ENCODE measurements around the gene PRKAR2B.

DNA sequence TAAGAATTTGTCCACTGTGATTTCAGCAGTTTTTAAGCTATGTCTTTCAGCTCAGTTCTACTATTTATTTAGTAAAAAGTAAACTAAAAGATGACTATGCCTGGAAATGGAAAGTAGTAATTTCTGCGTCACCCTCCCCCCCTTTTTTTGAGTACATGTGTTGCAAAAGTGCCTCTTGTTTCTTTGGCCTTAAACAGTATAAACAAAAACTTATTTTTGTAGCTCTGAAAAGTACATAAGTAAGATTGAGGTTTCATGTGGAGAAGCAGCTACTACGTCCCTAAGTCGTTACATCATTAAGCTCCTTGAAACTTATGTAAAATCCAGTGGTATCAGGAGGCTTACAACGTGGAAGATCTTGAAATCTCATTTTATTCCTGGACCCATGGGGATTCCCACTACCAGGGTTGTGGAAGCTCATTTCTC lies 78.0 kb downstream of the PRKAR2B start:
- TF ChIP-seq, protein P1, sequence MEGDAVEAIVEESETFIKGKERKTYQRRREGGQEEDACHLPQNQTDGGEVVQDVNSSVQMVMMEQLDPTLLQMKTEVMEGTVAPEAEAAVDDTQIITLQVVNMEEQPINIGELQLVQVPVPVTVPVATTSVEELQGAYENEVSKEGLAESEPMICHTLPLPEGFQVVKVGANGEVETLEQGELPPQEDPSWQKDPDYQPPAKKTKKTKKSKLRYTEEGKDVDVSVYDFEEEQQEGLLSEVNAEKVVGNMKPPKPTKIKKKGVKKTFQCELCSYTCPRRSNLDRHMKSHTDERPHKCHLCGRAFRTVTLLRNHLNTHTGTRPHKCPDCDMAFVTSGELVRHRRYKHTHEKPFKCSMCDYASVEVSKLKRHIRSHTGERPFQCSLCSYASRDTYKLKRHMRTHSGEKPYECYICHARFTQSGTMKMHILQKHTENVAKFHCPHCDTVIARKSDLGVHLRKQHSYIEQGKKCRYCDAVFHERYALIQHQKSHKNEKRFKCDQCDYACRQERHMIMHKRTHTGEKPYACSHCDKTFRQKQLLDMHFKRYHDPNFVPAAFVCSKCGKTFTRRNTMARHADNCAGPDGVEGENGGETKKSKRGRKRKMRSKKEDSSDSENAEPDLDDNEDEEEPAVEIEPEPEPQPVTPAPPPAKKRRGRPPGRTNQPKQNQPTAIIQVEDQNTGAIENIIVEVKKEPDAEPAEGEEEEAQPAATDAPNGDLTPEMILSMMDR (IDR thresholded peaks at IDR 0.05), result no peak
- peak in 1 of 2 donors; percentile 20 for TF ChIP-seq EP300 (IDR thresholded peaks at IDR 0.05)
- no peak for TF ChIP-seq POLR2A (IDR thresholded peaks at IDR 0.05)

Data from tibial nerve (tissue), 4 donors.